ENCODE data around the gene HECW1. TPM values are rescaled to one million over a fixed set of nuclear protein-coding genes. Genes with fewer than 3 reads are reported as not detected.

Gene HECW1
- total RNA-seq, 1 experiment from 2014 or later, result not detected

GRCh38 chr7:43142703-43143102 is 30.3 kb downstream of the HECW1 start:
- no peak for DNase-seq (ENCODE audit: low read depth)

- no peak for DNase-seq (ENCODE audit: low read depth)
These were observed 31.6 kb downstream of the HECW1 start for GRCh38 chr7:43143918-43144589.

GRCh38 chr7:43148161-43148731 is 35.8 kb downstream of the HECW1 start:
- peak; percentile 28 for DNase-seq (ENCODE audit: low read depth)

- no peak for DNase-seq (ENCODE audit: low read depth)
These were observed 38.6 kb downstream of the HECW1 start for GRCh38 chr7:43151076-43151475.

- no peak for DNase-seq (ENCODE audit: low read depth)
These were observed 40.2 kb downstream of the HECW1 start for GRCh38 chr7:43152696-43153095.

- no peak for DNase-seq (ENCODE audit: low read depth)
These were observed 43.2 kb downstream of the HECW1 start for GRCh38 chr7:43155636-43156035.

- DNase-seq (ENCODE audit: low read depth), result no peak
These were observed 51.4 kb downstream of the HECW1 start for GRCh38 chr7:43163885-43164284.

- DNase-seq (ENCODE audit: low read depth), result peak; percentile 91
These were observed 52.3 kb downstream of the HECW1 start for GRCh38 chr7:43164757-43165156.

- DNase-seq (ENCODE audit: low read depth), result no peak
These were observed 54.2 kb downstream of the HECW1 start for GRCh38 chr7:43166686-43167085.

GRCh38 chr7:43169076-43169475 is 56.6 kb downstream of the HECW1 start:
- DNase-seq (ENCODE audit: low read depth), result no peak

GRCh38 chr7:43170571-43170970 is 58.1 kb downstream of the HECW1 start:
- DNase-seq (ENCODE audit: low read depth), result no peak

GRCh38 chr7:43175570-43176200 is 63.2 kb downstream of the HECW1 start:
- DNase-seq (ENCODE audit: low read depth), result no peak

- no peak for DNase-seq (ENCODE audit: low read depth)
These were observed 66.9 kb downstream of the HECW1 start for GRCh38 chr7:43179393-43179792.

- no peak for DNase-seq (ENCODE audit: low read depth)
These were observed 80.5 kb downstream of the HECW1 start for GRCh38 chr7:43192806-43193460.

GRCh38 chr7:43193893-43194292 is 81.4 kb downstream of the HECW1 start:
- no peak for DNase-seq (ENCODE audit: low read depth)

GRCh38 chr7:43195256-43195655 is 82.8 kb downstream of the HECW1 start:
- no peak for DNase-seq (ENCODE audit: low read depth)

GRCh38 chr7:43195768-43196167 is 83.3 kb downstream of the HECW1 start:
- no peak for DNase-seq (ENCODE audit: low read depth)

GRCh38 chr7:43196379-43196778 is 83.9 kb downstream of the HECW1 start:
- no peak for DNase-seq (ENCODE audit: low read depth)

GRCh38 chr7:43198016-43198415 is 85.6 kb downstream of the HECW1 start:
- DNase-seq (ENCODE audit: low read depth), result no peak

GRCh38 chr7:43198599-43199090 is 86.2 kb downstream of the HECW1 start:
- no peak for DNase-seq (ENCODE audit: low read depth)

- DNase-seq (ENCODE audit: low read depth), result peak; percentile 37
These were observed 87.1 kb downstream of the HECW1 start for GRCh38 chr7:43199371-43200160.

GRCh38 chr7:43201912-43202311 is 89.5 kb downstream of the HECW1 start:
- DNase-seq (ENCODE audit: low read depth), result peak; percentile 65

Data from LHCN-M2 (cell line).